GM12891 (cell line): Measurements from ENCODE around the gene GIT1.

Experiments used
- POLR2A ChIP-seq: IDR thresholded peaks from 2 replicates; pipeline ENCODE4 v1.6.1; 2011; ENCODE audit warnings: low read depth, low read length, control low read depth
- POLR2AphosphoS5 ChIP-seq: IDR thresholded peaks from 2 replicates; pipeline ENCODE4 v1.6.1; 2011; ENCODE audit warnings: low read depth, low read length, control low read depth
- POU2F2 ChIP-seq: IDR thresholded peaks from 2 replicates; pipeline ENCODE4 v1.6.1; 2011; ENCODE audit warnings: low read depth, mild to moderate bottlenecking, control low read depth, low read length, moderate library complexity
- TAF1 ChIP-seq: IDR thresholded peaks from 2 replicates; pipeline ENCODE4 v1.6.1; 2011; ENCODE audit warnings: low read depth, low read length, control low read depth

GRCh38 chr17:29567304-29567553 is 22.2 kb downstream of the GIT1 start:
- TF ChIP-seq TAF1 (no peak), POLR2A (no peak), POLR2AphosphoS5 (no peak), POU2F2 (no peak)
